ENCODE measurements around the gene DISC1.

DNA sequence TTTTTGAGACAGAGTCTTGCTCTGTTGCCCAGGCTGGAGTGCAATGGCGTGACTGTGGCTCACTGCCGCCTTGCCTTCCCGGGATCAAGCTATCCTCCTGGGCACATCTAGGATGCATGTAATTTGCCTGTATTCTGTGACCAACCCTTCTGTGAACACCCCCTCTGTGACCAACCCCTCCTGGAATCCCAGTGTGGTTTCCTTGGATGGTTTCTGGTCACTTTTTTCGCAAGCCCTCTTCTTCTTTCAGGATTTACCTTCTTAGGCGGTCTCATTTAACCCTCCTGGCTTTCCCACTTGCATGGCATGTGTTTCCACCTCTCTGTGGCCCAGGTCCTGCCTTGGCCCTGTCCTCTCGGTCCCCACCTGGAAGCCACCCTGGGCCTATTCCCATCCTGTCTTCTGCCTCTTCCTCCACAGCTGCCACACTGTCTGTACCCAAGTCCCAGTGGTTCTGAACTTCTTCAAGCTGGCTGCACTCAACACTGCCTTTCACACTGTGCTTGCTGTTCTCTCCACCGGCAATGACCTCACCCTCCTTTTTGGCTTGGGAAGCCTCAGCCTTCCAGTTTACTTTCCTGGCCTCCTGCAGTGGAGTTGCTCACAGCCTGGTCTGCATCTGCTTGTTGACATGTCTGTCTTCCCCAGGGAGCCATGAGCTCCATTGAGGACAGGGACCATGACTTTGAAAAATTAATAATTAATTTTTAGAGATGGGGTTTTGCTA, 57.0 kb downstream of the DISC1 start:
- TF ChIP-seq, protein P1, sequence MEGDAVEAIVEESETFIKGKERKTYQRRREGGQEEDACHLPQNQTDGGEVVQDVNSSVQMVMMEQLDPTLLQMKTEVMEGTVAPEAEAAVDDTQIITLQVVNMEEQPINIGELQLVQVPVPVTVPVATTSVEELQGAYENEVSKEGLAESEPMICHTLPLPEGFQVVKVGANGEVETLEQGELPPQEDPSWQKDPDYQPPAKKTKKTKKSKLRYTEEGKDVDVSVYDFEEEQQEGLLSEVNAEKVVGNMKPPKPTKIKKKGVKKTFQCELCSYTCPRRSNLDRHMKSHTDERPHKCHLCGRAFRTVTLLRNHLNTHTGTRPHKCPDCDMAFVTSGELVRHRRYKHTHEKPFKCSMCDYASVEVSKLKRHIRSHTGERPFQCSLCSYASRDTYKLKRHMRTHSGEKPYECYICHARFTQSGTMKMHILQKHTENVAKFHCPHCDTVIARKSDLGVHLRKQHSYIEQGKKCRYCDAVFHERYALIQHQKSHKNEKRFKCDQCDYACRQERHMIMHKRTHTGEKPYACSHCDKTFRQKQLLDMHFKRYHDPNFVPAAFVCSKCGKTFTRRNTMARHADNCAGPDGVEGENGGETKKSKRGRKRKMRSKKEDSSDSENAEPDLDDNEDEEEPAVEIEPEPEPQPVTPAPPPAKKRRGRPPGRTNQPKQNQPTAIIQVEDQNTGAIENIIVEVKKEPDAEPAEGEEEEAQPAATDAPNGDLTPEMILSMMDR (IDR thresholded peaks at IDR 0.05; ENCODE audit: extremely low read depth in 1 of 2, insufficient read depth in 1 of 2, low read depth in 1 of 2, low read length in 2 of 2), result no peak
- TF ChIP-seq POLR2A (IDR thresholded peaks at IDR 0.05; ENCODE audit: low read depth, low read length) (no peak), EZH2 (IDR thresholded peaks at IDR 0.05; ENCODE audit: borderline replicate concordance, low read depth, low read length, severe bottlenecking) (no peak), POLR2AphosphoS5 (IDR thresholded peaks at IDR 0.05; ENCODE audit: insufficient read depth, low read depth, low read length) (no peak), JUN (IDR thresholded peaks at IDR 0.05; ENCODE audit: borderline replicate concordance, insufficient read depth, insufficient read length, low read depth) (no peak)
- TF ChIP-seq, protein P2, sequence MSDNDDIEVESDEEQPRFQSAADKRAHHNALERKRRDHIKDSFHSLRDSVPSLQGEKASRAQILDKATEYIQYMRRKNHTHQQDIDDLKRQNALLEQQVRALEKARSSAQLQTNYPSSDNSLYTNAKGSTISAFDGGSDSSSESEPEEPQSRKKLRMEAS (IDR thresholded peaks at IDR 0.05; ENCODE audit: insufficient read depth, insufficient read length), result no peak
